Karpas-422 (cell line): ENCODE data around the gene PCA3. TPM values are rescaled to one million over a fixed set of nuclear protein-coding genes. Genes with fewer than 3 reads are reported as not detected.

Experiments used
- DNase-seq: peaks from one replicate; pipeline ENCODE4 v3.0.0-alpha.2; 2015
- H2AFZ ChIP-seq: fragments of 200-600 bp; sonication (generic); 2 replicates; pipeline ENCODE4 v1.6.1; 2014; ENCODE audit warnings: antibody characterized with exemption, low read length, mixed read lengths
- H3K27ac ChIP-seq: fragments of 200-600 bp; sonication (generic); 2 replicates; pipeline ENCODE4 v1.5.1; 2014; ENCODE audit warnings: mild to moderate bottlenecking, low read length, moderate library complexity
- H3K27me3 ChIP-seq: fragments of 200-600 bp; sonication (generic); 2 replicates; pipeline ENCODE4 v1.6.1; 2014; ENCODE audit warnings: low read length, mixed read lengths
- H3K36me3 ChIP-seq: fragments of 200-600 bp; sonication (generic); 2 replicates; pipeline ENCODE4 v1.6.1; 2014; ENCODE audit warnings: low read length, mixed read lengths; ENCODE audit not compliant: insufficient read depth
- H3K4me1 ChIP-seq: fragments of 200-600 bp; sonication (generic); 2 replicates; pipeline ENCODE4 v1.6.1; 2014; ENCODE audit warnings: mild to moderate bottlenecking, low read length, mixed read lengths
- H3K4me2 ChIP-seq: fragments of 200-600 bp; sonication (generic); 2 replicates; pipeline ENCODE4 v1.6.1; 2014; ENCODE audit warnings: low read length, low read depth, mild to moderate bottlenecking; ENCODE audit not compliant: poor library complexity, severe bottlenecking
- H3K4me3 ChIP-seq: fragments of 200-600 bp; sonication (generic); 2 replicates; pipeline ENCODE4 v1.5.1; 2014; ENCODE audit warnings: mild to moderate bottlenecking, antibody characterized with exemption, low read length, mixed read lengths
- H3K79me2 ChIP-seq: fragments of 200-600 bp; sonication (generic); 2 replicates; pipeline ENCODE4 v1.6.1; 2014; ENCODE audit warnings: mild to moderate bottlenecking, low read length, mixed read lengths
- H3K9ac ChIP-seq: fragments of 200-600 bp; sonication (generic); 2 replicates; pipeline ENCODE4 v1.6.0; 2014; ENCODE audit warnings: low read length
- H3K9me2 ChIP-seq: fragments of 200-600 bp; sonication (generic), shearing (Covaris generic); replicated peaks from 2 replicates; pipeline ENCODE4 v1.6.0; 2014; ENCODE audit warnings: mild to moderate bottlenecking, low read length, moderate library complexity; ENCODE audit not compliant: insufficient read depth
- H3K9me3 ChIP-seq: fragments of 300-700, 200-600 bp; sonication (generic); 2 replicates; pipeline ENCODE4 v1.6.1; 2014; ENCODE audit warnings: low read length, mixed read lengths
- H4K20me1 ChIP-seq: fragments of 200-600 bp; sonication (generic); 2 replicates; pipeline ENCODE4 v1.6.1; 2014; ENCODE audit warnings: mild to moderate bottlenecking, antibody characterized with exemption, low read length, low read depth; ENCODE audit not compliant: insufficient read depth
- total RNA-seq: library from RNA; depleted of rRNA; stranded (reverse); fragments of >200 nt; shearing (Covaris generic); gene quantifications from 2 replicates; pipeline ENCODE4 v1.2.3, GENCODE V29; 2014; ENCODE audit warnings: low replicate concordance; rRNA removed

PCA3 gene
- 0.19 TPM in 1 of 2 replicates, not detected in the other for total RNA-seq

- H2AFZ ChIP-seq: no peak within 1 kb of the TSS
- H3K9me3 ChIP-seq: no peaks in the 10 kb centered on the region
- H3K4me1 ChIP-seq: peaks cover 19% of the 10 kb centered on the region
- no peak within 1 kb of the TSS for H3K27ac ChIP-seq
- H3K4me2 ChIP-seq: no peak within 1 kb of the TSS
- no peaks in the 10 kb centered on the region for H3K79me2 ChIP-seq
- no peak for DNase-seq
- no peak within 1 kb of the TSS for H3K9ac ChIP-seq
- no peaks in the 10 kb centered on the region for H4K20me1 ChIP-seq
- no peaks in the 10 kb centered on the region for H3K9me2 ChIP-seq
- H3K4me3 ChIP-seq: no peak within 1 kb of the TSS
- H3K27me3 ChIP-seq: no peaks in the 10 kb centered on the region
- H3K36me3 ChIP-seq: no peaks in the 10 kb centered on the region
Observed at GRCh38 chr9:76764138-76764537, at the start of gene PCA3. PCA3 (plus strand) TSS chr9:76764438.

GRCh38 chr9:76716085-76716672 is 48.1 kb upstream of the PCA3 start:
- Histone ChIP-seq H2AFZ (no peak overlapping the region), H3K27me3 (no peaks in the 10 kb centered on the region), H3K9me2 (no peaks in the 10 kb centered on the region), H3K9ac (no peak overlapping the region), H3K79me2 (no peaks in the 10 kb centered on the region), H3K4me2 (no peak overlapping the region), H3K36me3 (no peaks in the 10 kb centered on the region), H3K9me3 (no peaks in the 10 kb centered on the region), H3K4me3 (no peak overlapping the region), H4K20me1 (no peaks in the 10 kb centered on the region), H3K27ac (no peak overlapping the region), H3K4me1 (no peaks in the 10 kb centered on the region)
- no peak for DNase-seq

GRCh38 chr9:76717176-76717575 is 47.1 kb upstream of the PCA3 start:
- DNase-seq: no peak

GRCh38 chr9:76717613-76718012 is 46.6 kb upstream of the PCA3 start:
- Histone ChIP-seq H3K9ac (no peak overlapping the region), H3K36me3 (no peaks in the 10 kb centered on the region), H3K9me3 (no peaks in the 10 kb centered on the region), H3K27ac (no peak overlapping the region), H3K4me2 (no peak overlapping the region), H3K9me2 (no peaks in the 10 kb centered on the region), H4K20me1 (no peaks in the 10 kb centered on the region), H3K4me3 (no peak overlapping the region), H3K27me3 (no peaks in the 10 kb centered on the region), H3K4me1 (no peaks in the 10 kb centered on the region), H2AFZ (no peak overlapping the region), H3K79me2 (no peaks in the 10 kb centered on the region)
- no peak for DNase-seq

More at GRCh38 chr9:76717176-76717575, 47.1 kb upstream of the PCA3 start:
- Histone ChIP-seq H3K9ac (no peak overlapping the region), H3K4me2 (no peak overlapping the region), H3K9me3 (no peaks in the 10 kb centered on the region), H2AFZ (no peak overlapping the region), H3K79me2 (no peaks in the 10 kb centered on the region), H3K36me3 (no peaks in the 10 kb centered on the region), H3K27ac (no peak overlapping the region), H3K9me2 (no peaks in the 10 kb centered on the region), H3K27me3 (no peaks in the 10 kb centered on the region), H3K4me1 (no peaks in the 10 kb centered on the region), H3K4me3 (no peak overlapping the region), H4K20me1 (no peaks in the 10 kb centered on the region)

- no peak overlapping the region for H3K9ac ChIP-seq
- no peaks in the 10 kb centered on the region for H3K4me1 ChIP-seq
- no peaks in the 10 kb centered on the region for H3K36me3 ChIP-seq
- H3K4me3 ChIP-seq: no peak overlapping the region
- no peak overlapping the region for H2AFZ ChIP-seq
- H3K9me2 ChIP-seq: no peaks in the 10 kb centered on the region
- no peak overlapping the region for H3K4me2 ChIP-seq
- no peaks in the 10 kb centered on the region for H3K9me3 ChIP-seq
- no peak for DNase-seq
- H3K27me3 ChIP-seq: no peaks in the 10 kb centered on the region
- H3K79me2 ChIP-seq: no peaks in the 10 kb centered on the region
- H4K20me1 ChIP-seq: no peaks in the 10 kb centered on the region
- no peak overlapping the region for H3K27ac ChIP-seq
Observed at GRCh38 chr9:76718166-76718565, 46.1 kb upstream of the PCA3 start.

GRCh38 chr9:76720245-76720644 is 44.0 kb upstream of the PCA3 start:
- H3K9ac ChIP-seq: no peak overlapping the region
- H4K20me1 ChIP-seq: no peaks in the 10 kb centered on the region
- no peaks in the 10 kb centered on the region for H3K79me2 ChIP-seq
- H3K27ac ChIP-seq: no peak overlapping the region
- no peaks in the 10 kb centered on the region; the same call in 1 of the 2 replicates for H3K4me1 ChIP-seq
- no peaks in the 10 kb centered on the region for H3K36me3 ChIP-seq
- H3K4me2 ChIP-seq: no peak overlapping the region
- no peak overlapping the region for H2AFZ ChIP-seq
- no peak overlapping the region for H3K4me3 ChIP-seq
- no peaks in the 10 kb centered on the region for H3K9me2 ChIP-seq
- H3K9me3 ChIP-seq: no peaks in the 10 kb centered on the region
- no peaks in the 10 kb centered on the region for H3K27me3 ChIP-seq
- DNase-seq: no peak

GRCh38 chr9:76725011-76725546 is 39.2 kb upstream of the PCA3 start:
- Histone ChIP-seq H3K27ac (no peak overlapping the region), H3K9ac (no peak overlapping the region), H3K36me3 (no peaks in the 10 kb centered on the region), H3K27me3 (no peaks in the 10 kb centered on the region), H3K9me2 (no peaks in the 10 kb centered on the region), H3K4me3 (no peak overlapping the region), H3K9me3 (no peaks in the 10 kb centered on the region), H3K79me2 (no peaks in the 10 kb centered on the region), H4K20me1 (no peaks in the 10 kb centered on the region), H3K4me1 (no peaks in the 10 kb centered on the region; the same call in 1 of the 2 replicates), H3K4me2 (no peak overlapping the region), H2AFZ (no peak overlapping the region)
- DNase-seq: no peak

- DNase-seq: no peak
- Histone ChIP-seq H2AFZ (no peak overlapping the region), H3K4me1 (no peaks in the 10 kb centered on the region; the same call in 1 of the 2 replicates), H3K4me3 (no peak overlapping the region), H3K9me2 (no peaks in the 10 kb centered on the region), H4K20me1 (no peaks in the 10 kb centered on the region), H3K4me2 (no peak overlapping the region), H3K27me3 (no peaks in the 10 kb centered on the region), H3K27ac (no peak overlapping the region), H3K9me3 (no peaks in the 10 kb centered on the region), H3K36me3 (no peaks in the 10 kb centered on the region), H3K9ac (no peak overlapping the region), H3K79me2 (no peaks in the 10 kb centered on the region)
Observed at GRCh38 chr9:76725885-76726284, 38.4 kb upstream of the PCA3 start.
